ENCODE data around the gene USP25. TPM values are rescaled to one million over a fixed set of nuclear protein-coding genes. Genes with fewer than 3 reads are reported as not detected.

Gene USP25
- total RNA-seq, 1 experiment from 2014 or later, result 35.1 TPM

DNA sequence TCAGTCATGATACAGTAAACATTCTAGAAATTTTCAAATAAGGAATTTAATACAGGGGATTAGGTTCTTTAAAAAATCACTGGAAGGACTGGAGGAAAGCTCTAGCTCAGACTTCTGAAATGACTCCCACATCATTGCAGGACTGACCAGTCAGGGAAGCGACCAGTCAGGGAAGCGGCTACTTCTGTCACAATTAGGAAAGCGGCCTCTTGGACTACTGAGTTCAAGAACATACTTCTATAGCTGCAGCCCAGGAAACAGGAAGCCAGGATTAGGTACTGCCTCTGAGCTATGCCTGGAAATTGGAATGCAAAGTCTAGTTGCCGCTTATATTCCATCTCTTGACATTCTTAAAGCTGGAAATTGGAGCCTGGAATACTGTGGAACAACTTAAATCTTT is 45.5 kb downstream of the USP25 start:
- Histone ChIP-seq H4K5ac (ENCODE audit: insufficient read length, low read depth, low read length) (no peak overlapping the region), H3T11ph (ENCODE audit: low read length) (no peak overlapping the region), H3K56ac (ENCODE audit: insufficient read length, low read depth, low read length) (no peak overlapping the region), H3K79me1 (ENCODE audit: insufficient read depth, low read depth, low read length, poor library complexity, severe bottlenecking) (no peaks in the 10 kb centered on the region), H3K4me2 (ENCODE audit: insufficient read depth, insufficient read length, low read length) (no peak overlapping the region), H4K91ac (ENCODE audit: insufficient read length, low read depth, low read length) (no peak overlapping the region), H3K4me1 (ENCODE audit: insufficient read depth, low read length) (peaks cover 6% of the 10 kb centered on the region; the same call in 1 of the 2 replicates), H3K23ac (ENCODE audit: insufficient read length, low read depth, low read length) (no peak overlapping the region), H3K14ac (ENCODE audit: insufficient read depth, low read length) (no peak overlapping the region), H3K79me2 (ENCODE audit: insufficient read depth, low read length) (peaks cover 2% of the 10 kb centered on the region; the same call in 1 of the 2 replicates), H4K8ac (replicated peaks; ENCODE audit: insufficient read length, low read depth, low read length) (no peak overlapping the region), H3K27ac (ENCODE audit: insufficient read length, low read depth, low read length) (no peak overlapping the region), H2BK20ac (ENCODE audit: low read depth, low read length, poor library complexity, severe bottlenecking) (no peak overlapping the region), H2AK5ac (ENCODE audit: insufficient read length, low read length) (no peak overlapping the region), H2BK15ac (ENCODE audit: low read depth, low read length) (no peak overlapping the region), H3K4ac (ENCODE audit: low read depth, low read length) (no peak overlapping the region), H3K9ac (ENCODE audit: extremely low read depth, insufficient read length, low read length) (no peak overlapping the region), H3K23me2 (ENCODE audit: insufficient read length, low read depth, low read length, poor library complexity, severe bottlenecking) (no peaks in the 10 kb centered on the region), H3K18ac (ENCODE audit: insufficient read length, low read depth, low read length) (no peak overlapping the region), H2BK12ac (ENCODE audit: insufficient read length, low read depth, low read length) (no peak overlapping the region), H2AFZ (ENCODE audit: low read length) (no peak overlapping the region), H3K27me3 (ENCODE audit: insufficient read depth, low read length) (no peaks in the 10 kb centered on the region), H3K9me3 (ENCODE audit: control insufficient read depth, low read depth, low read length) (no peaks in the 10 kb centered on the region), H2BK5ac (ENCODE audit: insufficient read length, low read length) (no peak overlapping the region), H2BK120ac (ENCODE audit: low read depth, low read length, poor library complexity, severe bottlenecking) (no peak overlapping the region), H4K20me1 (ENCODE audit: control insufficient read depth, insufficient read depth, insufficient read length) (no peaks in the 10 kb centered on the region)
- H3K27me3 Mint-ChIP-seq (ENCODE audit: low read depth), result no peaks in the 10 kb centered on the region
- peaks cover 0 to under 1% (median 0%) of the 10 kb centered on the region in 3 experiments; a peak in 3 of 7 replicates for H3K36me3 Mint-ChIP-seq (ENCODE audit: insufficient read depth in 1 of 3, low read depth in 3 of 3)
- TF ChIP-seq, protein P1, sequence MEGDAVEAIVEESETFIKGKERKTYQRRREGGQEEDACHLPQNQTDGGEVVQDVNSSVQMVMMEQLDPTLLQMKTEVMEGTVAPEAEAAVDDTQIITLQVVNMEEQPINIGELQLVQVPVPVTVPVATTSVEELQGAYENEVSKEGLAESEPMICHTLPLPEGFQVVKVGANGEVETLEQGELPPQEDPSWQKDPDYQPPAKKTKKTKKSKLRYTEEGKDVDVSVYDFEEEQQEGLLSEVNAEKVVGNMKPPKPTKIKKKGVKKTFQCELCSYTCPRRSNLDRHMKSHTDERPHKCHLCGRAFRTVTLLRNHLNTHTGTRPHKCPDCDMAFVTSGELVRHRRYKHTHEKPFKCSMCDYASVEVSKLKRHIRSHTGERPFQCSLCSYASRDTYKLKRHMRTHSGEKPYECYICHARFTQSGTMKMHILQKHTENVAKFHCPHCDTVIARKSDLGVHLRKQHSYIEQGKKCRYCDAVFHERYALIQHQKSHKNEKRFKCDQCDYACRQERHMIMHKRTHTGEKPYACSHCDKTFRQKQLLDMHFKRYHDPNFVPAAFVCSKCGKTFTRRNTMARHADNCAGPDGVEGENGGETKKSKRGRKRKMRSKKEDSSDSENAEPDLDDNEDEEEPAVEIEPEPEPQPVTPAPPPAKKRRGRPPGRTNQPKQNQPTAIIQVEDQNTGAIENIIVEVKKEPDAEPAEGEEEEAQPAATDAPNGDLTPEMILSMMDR (conservative IDR thresholded peaks at IDR 0.05), result no peak
- no CpG with 5 or more reads among the region's 4 CpGs for WGBS (ENCODE audit: extremely low coverage, insufficient read length, low lambda C conversion rate)
- H3K27ac Mint-ChIP-seq, result peak overlapping the region; percentile 31 to 74 (median 71); a peak in 5 of 7 replicates
- H3K9me3 Mint-ChIP-seq, result no peaks in the 10 kb centered on the region
- H3K4me3 Mint-ChIP-seq, result no peak overlapping the region
- no peak for DNase-seq
- H3K4me1 Mint-ChIP-seq, result peaks cover 23 to 31% of the 10 kb centered on the region in 2 experiments
